ENCODE measurements around the gene ANP32A. TPM values are rescaled to one million over a fixed set of nuclear protein-coding genes. Genes with fewer than 3 reads are reported as not detected.

ANP32A gene
- total RNA-seq, 1 donor from 2014 or later, result 333 TPM

- TF ChIP-seq EZH2phosphoT487 (IDR thresholded peaks at IDR 0.05) (no peak), CTCF (IDR thresholded peaks at IDR 0.05) (no peak), EZH2 (IDR thresholded peaks at IDR 0.05) (no peak)
These were observed 13.4 kb downstream of the ANP32A start for GRCh38 chr15:68807249-68807648.

GRCh38 chr15:68806220-68807060 is 14.3 kb downstream of the ANP32A start:
- Histone ChIP-seq H3K9ac (no peak overlapping the region), H3K4me3 (no peak overlapping the region), H3K4me1 (peaks cover 28% of the 10 kb centered on the region), H4K20me1 (ENCODE audit: low read depth) (peaks cover 100% of the 10 kb centered on the region), H3K36me3 (no peaks in the 10 kb centered on the region), H2AFZ (replicated peaks) (no peak overlapping the region), H3K9me3 (ENCODE audit: low read depth) (no peaks in the 10 kb centered on the region), H3K27ac (no peak overlapping the region), H3K4me2 (no peak overlapping the region), H3K27me3 (no peaks in the 10 kb centered on the region), H3K79me2 (ENCODE audit: low read depth) (peaks cover 100% of the 10 kb centered on the region), H3F3A (ENCODE audit: low read depth) (no peaks in the 10 kb centered on the region)
- peaks cover 41% of the 10 kb centered on the region for H3K36me3 Mint-ChIP-seq
- H3K9me3 Mint-ChIP-seq, result no peaks in the 10 kb centered on the region
- TF ChIP-seq EZH2 (IDR thresholded peaks at IDR 0.05) (no peak), EZH2phosphoT487 (IDR thresholded peaks at IDR 0.05) (no peak), CTCF (IDR thresholded peaks at IDR 0.05) (no peak)
- no peak for DNase-seq (ENCODE audit: low spot score)
- no peak overlapping the region for H3K4me3 Mint-ChIP-seq
- H3K4me1 Mint-ChIP-seq, result peaks cover 49% of the 10 kb centered on the region
- H3K27ac Mint-ChIP-seq, result no peak overlapping the region
- peaks cover 4% of the 10 kb centered on the region for H3K27me3 Mint-ChIP-seq (ENCODE audit: insufficient read depth, low read depth)

More at GRCh38 chr15:68807249-68807648, 13.4 kb downstream of the ANP32A start:
- Histone ChIP-seq H3K4me3 (no peak overlapping the region), H3K9ac (no peak overlapping the region), H4K20me1 (ENCODE audit: low read depth) (peaks cover 100% of the 10 kb centered on the region), H3K4me1 (peaks cover 32% of the 10 kb centered on the region), H3K27ac (no peak overlapping the region), H3K79me2 (ENCODE audit: low read depth) (peaks cover 100% of the 10 kb centered on the region), H3K9me3 (ENCODE audit: low read depth) (no peaks in the 10 kb centered on the region), H3K27me3 (no peaks in the 10 kb centered on the region), H3K36me3 (no peaks in the 10 kb centered on the region), H2AFZ (replicated peaks) (no peak overlapping the region), H3K4me2 (no peak overlapping the region), H3F3A (ENCODE audit: low read depth) (no peaks in the 10 kb centered on the region)
- Mint-ChIP-seq H3K9me3 (no peaks in the 10 kb centered on the region), H3K27me3 (ENCODE audit: insufficient read depth, low read depth) (peaks cover 4% of the 10 kb centered on the region), H3K4me3 (no peak overlapping the region), H3K27ac (no peak overlapping the region), H3K36me3 (peaks cover 39% of the 10 kb centered on the region), H3K4me1 (peaks cover 48% of the 10 kb centered on the region)
- no peak for DNase-seq (ENCODE audit: low spot score)

GRCh38 chr15:68802373-68802772 is 18.3 kb downstream of the ANP32A start:
- Histone ChIP-seq H3K4me2 (no peak overlapping the region), H3K4me3 (no peak overlapping the region), H4K20me1 (ENCODE audit: low read depth) (peaks cover 100% of the 10 kb centered on the region), H3K79me2 (ENCODE audit: low read depth) (peaks cover 99% of the 10 kb centered on the region), H3K36me3 (no peaks in the 10 kb centered on the region), H3K9ac (no peak overlapping the region), H2AFZ (replicated peaks) (no peak overlapping the region), H3K4me1 (peaks cover 13% of the 10 kb centered on the region), H3F3A (ENCODE audit: low read depth) (no peaks in the 10 kb centered on the region), H3K9me3 (ENCODE audit: low read depth) (no peaks in the 10 kb centered on the region), H3K27me3 (no peaks in the 10 kb centered on the region), H3K27ac (no peak overlapping the region)
- Mint-ChIP-seq H3K36me3 (peaks cover 32% of the 10 kb centered on the region), H3K27ac (no peak overlapping the region), H3K4me3 (no peak overlapping the region), H3K9me3 (no peaks in the 10 kb centered on the region), H3K4me1 (peaks cover 48% of the 10 kb centered on the region), H3K27me3 (ENCODE audit: insufficient read depth, low read depth) (peaks cover 4% of the 10 kb centered on the region)
- TF ChIP-seq EZH2 (IDR thresholded peaks at IDR 0.05) (no peak), EZH2phosphoT487 (IDR thresholded peaks at IDR 0.05) (no peak), CTCF (IDR thresholded peaks at IDR 0.05) (no peak)
- no peak for DNase-seq (ENCODE audit: low spot score)

All from neural progenitor cell (in vitro differentiated cells).